Rectal smooth muscle tissue (tissue), 1 donor: ENCODE measurements around the gene COL25A1.

Experiments used
- H3K27ac ChIP-seq: one replicate; pipeline ENCODE4 v1.7.0; 2013; ENCODE audit warnings: low read depth, low read length, inconsistent platforms
- H3K27me3 ChIP-seq: one replicate; pipeline ENCODE4 v1.7.0; 2013; ENCODE audit warnings: low read length; ENCODE audit not compliant: control insufficient read depth, insufficient read depth
- H3K36me3 ChIP-seq: one replicate; pipeline ENCODE4 v1.7.0; 2013; ENCODE audit warnings: low read length; ENCODE audit not compliant: control insufficient read depth, insufficient read depth
- H3K4me1 ChIP-seq: one replicate; pipeline ENCODE4 v1.7.0; 2013; ENCODE audit warnings: low read length; ENCODE audit not compliant: control insufficient read depth, insufficient read depth
- H3K4me3 ChIP-seq: one replicate; pipeline ENCODE4 v1.7.0; 2013; ENCODE audit warnings: low read length
- H3K9ac ChIP-seq: one replicate; pipeline ENCODE4 v1.7.0; 2013; ENCODE audit warnings: low read length

Gene COL25A1

GRCh38 chr4:109276482-109277095 lies 25.9 kb downstream of the COL25A1 start:
- Histone ChIP-seq H3K4me3 (no peak overlapping the region), H3K36me3 (no peaks in the 10 kb centered on the region), H3K27me3 (no peaks in the 10 kb centered on the region), H3K27ac (no peak overlapping the region), H3K9ac (no peak overlapping the region), H3K4me1 (no peaks in the 10 kb centered on the region)

- Histone ChIP-seq H3K4me3 (no peak overlapping the region), H3K27ac (no peak overlapping the region), H3K36me3 (no peaks in the 10 kb centered on the region), H3K27me3 (no peaks in the 10 kb centered on the region), H3K9ac (no peak overlapping the region), H3K4me1 (no peaks in the 10 kb centered on the region)
These were observed 27.3 kb downstream of the COL25A1 start for GRCh38 chr4:109275066-109275745.

- Histone ChIP-seq H3K4me3 (no peak overlapping the region), H3K27ac (no peak overlapping the region), H3K36me3 (no peaks in the 10 kb centered on the region), H3K27me3 (no peaks in the 10 kb centered on the region), H3K4me1 (no peaks in the 10 kb centered on the region), H3K9ac (no peak overlapping the region)
These were observed 35.6 kb downstream of the COL25A1 start for GRCh38 chr4:109266891-109267290.

- Histone ChIP-seq H3K27ac (no peak overlapping the region), H3K27me3 (no peaks in the 10 kb centered on the region), H3K9ac (no peak overlapping the region), H3K4me1 (no peaks in the 10 kb centered on the region), H3K4me3 (no peak overlapping the region), H3K36me3 (no peaks in the 10 kb centered on the region)
These were observed 36.2 kb downstream of the COL25A1 start for GRCh38 chr4:109266236-109266635.

GRCh38 chr4:109263721-109264120 lies 38.7 kb downstream of the COL25A1 start:
- Histone ChIP-seq H3K9ac (no peak overlapping the region), H3K27ac (no peak overlapping the region), H3K27me3 (no peaks in the 10 kb centered on the region)

GRCh38 chr4:109256818-109257217 lies 45.6 kb downstream of the COL25A1 start:
- no peak overlapping the region for H3K4me3 ChIP-seq
- no peaks in the 10 kb centered on the region for H3K4me1 ChIP-seq
- no peak overlapping the region for H3K27ac ChIP-seq
- no peaks in the 10 kb centered on the region for H3K36me3 ChIP-seq
- no peak overlapping the region for H3K9ac ChIP-seq
- H3K27me3 ChIP-seq: no peaks in the 10 kb centered on the region

More at GRCh38 chr4:109263721-109264120, 38.7 kb downstream of the COL25A1 start:
- no peak overlapping the region for H3K4me3 ChIP-seq
- no peaks in the 10 kb centered on the region for H3K36me3 ChIP-seq
- no peaks in the 10 kb centered on the region for H3K4me1 ChIP-seq

GRCh38 chr4:109254845-109255244 lies 47.6 kb downstream of the COL25A1 start:
- Histone ChIP-seq H3K4me1 (no peaks in the 10 kb centered on the region), H3K27ac (no peak overlapping the region), H3K36me3 (no peaks in the 10 kb centered on the region), H3K4me3 (no peak overlapping the region), H3K27me3 (no peaks in the 10 kb centered on the region), H3K9ac (no peak overlapping the region)

- no peaks in the 10 kb centered on the region for H3K4me1 ChIP-seq
- no peaks in the 10 kb centered on the region for H3K27me3 ChIP-seq
- no peaks in the 10 kb centered on the region for H3K36me3 ChIP-seq
- no peak overlapping the region for H3K27ac ChIP-seq
- no peak overlapping the region for H3K4me3 ChIP-seq
- no peak overlapping the region for H3K9ac ChIP-seq
These were observed 51.1 kb downstream of the COL25A1 start for GRCh38 chr4:109251396-109251795.

- H3K27me3 ChIP-seq: no peaks in the 10 kb centered on the region
- no peak overlapping the region for H3K27ac ChIP-seq
- no peak overlapping the region for H3K4me3 ChIP-seq
- no peaks in the 10 kb centered on the region for H3K4me1 ChIP-seq
- no peaks in the 10 kb centered on the region for H3K36me3 ChIP-seq
- H3K9ac ChIP-seq: no peak overlapping the region
These were observed 54.0 kb downstream of the COL25A1 start for GRCh38 chr4:109248322-109248900.

- no peaks in the 10 kb centered on the region for H3K36me3 ChIP-seq
- no peaks in the 10 kb centered on the region for H3K4me1 ChIP-seq
- no peaks in the 10 kb centered on the region for H3K27me3 ChIP-seq
These were observed 58.6 kb downstream of the COL25A1 start for GRCh38 chr4:109243871-109244270.

GRCh38 chr4:109238746-109239145 lies 63.7 kb downstream of the COL25A1 start:
- H3K36me3 ChIP-seq: no peaks in the 10 kb centered on the region
- no peak overlapping the region for H3K9ac ChIP-seq
- no peaks in the 10 kb centered on the region for H3K4me1 ChIP-seq
- H3K4me3 ChIP-seq: no peak overlapping the region
- no peaks in the 10 kb centered on the region for H3K27me3 ChIP-seq
- H3K27ac ChIP-seq: no peak overlapping the region

More at GRCh38 chr4:109243871-109244270, 58.6 kb downstream of the COL25A1 start:
- no peak overlapping the region for H3K9ac ChIP-seq
- no peak overlapping the region for H3K27ac ChIP-seq
- H3K4me3 ChIP-seq: no peak overlapping the region

- Histone ChIP-seq H3K4me1 (no peaks in the 10 kb centered on the region), H3K4me3 (no peak overlapping the region), H3K27me3 (no peaks in the 10 kb centered on the region), H3K36me3 (no peaks in the 10 kb centered on the region), H3K9ac (no peak overlapping the region), H3K27ac (no peak overlapping the region)
These were observed 66.8 kb downstream of the COL25A1 start for GRCh38 chr4:109235683-109236082.

- Histone ChIP-seq H3K4me3 (no peak overlapping the region), H3K27ac (no peak overlapping the region), H3K9ac (no peak overlapping the region), H3K4me1 (no peaks in the 10 kb centered on the region), H3K36me3 (no peaks in the 10 kb centered on the region), H3K27me3 (no peaks in the 10 kb centered on the region)
These were observed 67.9 kb downstream of the COL25A1 start for GRCh38 chr4:109234596-109234995.
